NCI-H82 (cell line): ENCODE results near the gene HERC2.

Source experiments
- DNase-seq: peaks from one replicate; lab custom pipeline; 2025; lab: John Stamatoyannopoulos, UW

HERC2 gene

DNA sequence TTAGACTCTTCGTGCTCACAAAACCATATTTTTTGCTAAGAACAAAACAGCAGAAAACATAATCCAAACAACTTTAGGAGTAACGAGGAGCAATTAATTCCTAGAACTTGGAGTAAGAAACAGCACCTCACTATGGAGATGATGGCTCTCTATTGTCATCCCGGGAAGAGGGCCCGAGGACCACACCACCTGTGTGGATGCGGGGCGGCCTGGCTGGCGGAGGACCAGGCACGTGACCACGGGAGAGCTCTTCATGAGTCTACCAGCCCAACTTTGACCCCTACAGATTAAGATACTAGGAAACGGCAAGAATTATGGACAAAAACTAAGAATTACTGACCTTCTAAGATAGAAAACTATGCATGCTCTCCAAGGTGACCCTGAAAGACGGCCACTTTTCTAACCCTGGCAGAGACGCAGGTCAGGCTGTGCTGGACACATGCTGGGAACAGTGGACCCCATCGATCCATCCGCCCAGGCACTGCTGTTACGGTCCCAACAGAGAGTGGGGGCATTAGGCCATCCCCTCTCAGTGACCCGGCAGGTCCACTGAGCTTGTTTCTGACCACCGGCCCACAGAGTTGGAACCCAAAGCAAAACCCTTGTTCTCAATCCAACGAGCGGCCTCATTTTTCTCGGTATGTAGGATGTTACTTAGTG, 209.7 kb downstream of the HERC2 start:
- no peak for DNase-seq

DNA sequence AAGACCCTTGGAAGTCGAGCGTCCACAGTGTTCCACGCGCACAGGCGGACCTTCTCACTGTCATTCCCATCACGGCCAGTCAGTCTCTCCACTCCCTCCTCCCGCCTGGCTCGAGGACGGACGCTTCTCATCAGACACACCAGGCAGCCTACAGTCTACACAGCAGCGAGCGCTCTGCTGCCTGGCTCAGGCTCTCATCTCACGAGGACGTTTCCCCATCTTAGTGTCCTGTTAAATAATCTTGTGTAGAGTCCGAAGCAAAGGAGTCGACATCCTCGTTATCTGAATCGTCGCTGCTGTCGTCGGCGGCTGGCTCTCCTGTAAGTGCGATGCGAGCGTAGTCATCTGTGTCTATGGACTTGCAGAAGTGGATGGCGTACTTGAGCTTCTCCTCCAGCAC, 210.4 kb downstream of the HERC2 start:
- no peak for DNase-seq

DNA sequence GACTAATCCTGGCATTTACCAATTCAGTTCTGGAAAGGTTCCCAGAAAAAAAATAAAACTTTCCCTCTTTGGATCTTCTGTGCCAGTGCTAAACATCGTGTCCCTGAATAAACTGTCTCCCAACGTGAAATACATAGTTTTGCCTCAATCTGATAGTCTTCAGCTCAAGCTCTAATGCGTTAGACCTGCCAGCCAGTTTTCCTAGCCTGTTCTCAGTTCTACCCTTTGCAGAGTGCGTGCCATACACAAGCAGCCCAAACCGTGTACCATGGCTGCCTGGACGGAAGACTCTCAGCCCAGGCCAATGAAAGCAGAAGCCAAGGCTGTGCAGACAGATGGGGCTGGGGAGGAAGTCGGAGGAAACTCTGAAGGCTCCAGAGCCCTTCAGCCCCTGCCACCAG, 211.5 kb downstream of the HERC2 start:
- peak; percentile 44 for DNase-seq

DNA sequence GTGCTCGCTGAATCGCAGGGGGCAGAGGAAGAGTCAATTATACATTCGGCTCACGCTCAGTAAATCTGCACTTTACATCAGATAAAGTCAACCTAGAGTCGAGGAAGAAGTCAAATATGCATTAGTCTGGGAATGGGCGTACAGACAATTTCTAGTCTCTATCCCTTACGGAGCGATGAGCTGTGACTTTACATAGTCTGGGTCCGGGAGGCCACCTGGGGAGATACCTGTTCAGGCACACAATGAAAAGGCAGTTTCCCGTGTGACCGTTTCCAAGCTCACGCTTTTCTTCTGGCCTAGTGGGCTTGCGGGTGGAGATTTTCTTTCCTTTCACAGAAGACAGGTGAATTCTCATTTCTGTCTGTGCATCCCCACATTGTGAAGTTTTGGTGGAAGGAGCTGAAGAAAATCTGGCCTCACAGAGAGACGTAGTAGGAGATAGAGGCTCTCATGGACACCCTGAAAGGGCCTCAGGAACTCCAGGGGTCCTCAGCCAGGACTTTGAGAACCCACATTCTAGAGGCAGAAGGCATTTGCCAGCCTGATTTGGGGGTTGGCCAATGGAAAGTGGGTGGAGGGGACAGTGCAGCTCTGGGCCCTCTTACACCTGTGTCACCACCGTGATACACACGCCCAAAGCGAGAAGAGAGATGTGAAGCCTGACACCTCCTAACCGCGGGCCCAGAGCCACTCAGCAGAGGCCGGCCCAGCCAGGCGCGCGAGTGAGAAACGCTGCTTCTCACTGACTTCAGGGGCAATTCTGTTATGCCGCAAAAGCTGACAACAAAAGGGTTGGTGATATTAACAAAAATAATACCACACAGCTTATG, 212.1 kb downstream of the HERC2 start:
- DNase-seq: no peak

DNA sequence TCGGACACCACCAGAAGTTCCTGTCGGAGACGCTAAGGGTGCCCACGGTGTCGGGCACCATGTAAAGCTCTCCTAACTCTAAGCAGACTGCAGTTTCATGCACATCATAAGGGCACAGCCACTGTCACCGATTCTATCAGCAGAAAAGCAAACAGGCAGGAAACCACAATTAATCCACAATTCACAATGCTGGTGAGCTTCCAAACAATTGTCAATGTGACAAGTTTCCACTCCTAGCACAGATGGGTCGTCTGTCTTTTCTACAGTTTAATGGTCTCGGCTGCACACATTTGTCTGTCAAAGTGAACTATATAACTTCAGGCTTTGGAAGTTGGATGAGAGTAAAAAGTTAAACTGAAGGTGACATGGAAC, 214.1 kb downstream of the HERC2 start:
- no peak for DNase-seq

DNA sequence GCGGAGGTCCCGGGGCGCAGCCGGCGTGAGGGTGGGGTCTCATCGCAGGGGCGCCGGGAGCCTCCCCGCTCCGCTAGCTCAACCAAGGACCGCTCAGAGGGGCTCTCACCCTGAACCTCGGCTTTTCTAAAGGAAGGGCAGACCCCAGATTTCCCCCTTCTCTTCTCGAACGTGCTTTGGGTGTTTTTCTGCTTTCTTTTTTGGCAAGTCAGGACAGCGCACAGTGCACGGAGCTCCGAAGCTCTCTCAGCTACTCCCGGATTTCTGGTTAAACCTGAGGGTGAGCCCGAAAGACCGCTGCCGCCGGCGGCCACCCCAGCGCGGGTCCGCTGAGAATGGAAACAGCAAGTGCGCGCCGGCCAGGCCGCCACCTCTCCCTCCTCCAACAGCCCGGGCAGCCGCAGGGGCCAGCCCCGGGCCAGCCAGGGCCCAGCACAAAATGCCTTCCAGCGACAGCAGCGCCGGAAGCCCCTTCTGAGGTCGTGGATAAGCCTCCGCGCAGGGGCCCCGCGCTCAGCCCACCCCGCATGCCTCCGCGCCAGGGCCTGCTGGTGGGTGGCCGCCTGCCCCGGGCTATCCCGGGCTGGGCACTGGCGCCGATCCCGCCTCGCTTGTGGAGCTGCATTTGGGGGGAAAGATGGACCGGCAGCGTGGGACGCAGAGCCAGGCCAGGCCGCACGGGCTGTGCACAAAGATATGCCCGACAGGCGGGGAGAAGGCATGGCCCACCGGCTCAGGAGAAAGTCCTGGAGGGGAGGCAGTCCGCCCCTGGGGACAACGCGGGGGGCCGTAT, 214.7 kb downstream of the HERC2 start:
- no peak for DNase-seq

DNA sequence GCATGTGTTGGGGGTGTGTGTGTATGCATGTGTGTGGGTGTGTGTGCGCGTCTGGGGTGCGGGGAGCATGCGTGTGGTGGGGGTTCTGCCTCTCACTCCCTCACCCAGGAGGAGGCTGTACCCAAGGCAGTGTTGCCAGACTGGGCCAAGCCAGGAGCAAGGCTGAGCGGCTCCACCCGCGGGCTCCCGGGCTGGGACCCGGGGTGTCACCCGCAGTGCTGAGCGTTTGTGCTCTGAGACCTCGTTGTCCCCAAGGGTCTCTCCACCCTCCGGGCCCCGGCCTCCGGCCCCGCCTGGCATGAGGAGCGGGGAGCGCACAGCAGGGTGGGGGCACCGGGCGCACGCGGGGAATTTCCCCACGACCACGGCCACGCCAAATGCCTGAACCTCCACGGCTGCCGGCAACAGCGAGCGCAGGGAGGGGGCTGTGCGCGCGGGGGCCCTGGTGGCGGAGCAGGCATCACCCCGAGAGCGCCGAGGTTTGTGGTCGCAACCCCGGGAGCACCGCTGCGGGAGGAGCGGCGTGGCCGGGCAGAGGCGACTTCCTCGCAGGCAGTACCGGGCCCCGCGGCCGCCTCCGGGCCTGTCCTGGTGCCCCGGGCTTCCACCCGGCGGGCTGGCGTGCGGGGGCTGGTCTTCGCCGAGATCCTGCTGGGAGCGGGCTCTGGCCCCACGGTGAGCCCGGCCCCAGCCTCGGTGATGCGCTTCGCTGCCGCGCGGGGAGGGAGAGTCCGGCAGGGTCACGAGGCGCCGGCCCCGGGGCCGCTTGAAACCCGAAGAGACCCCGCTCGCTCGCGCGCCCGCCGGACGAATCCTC, 215.5 kb downstream of the HERC2 start:
- peak; percentile 9 for DNase-seq

DNA sequence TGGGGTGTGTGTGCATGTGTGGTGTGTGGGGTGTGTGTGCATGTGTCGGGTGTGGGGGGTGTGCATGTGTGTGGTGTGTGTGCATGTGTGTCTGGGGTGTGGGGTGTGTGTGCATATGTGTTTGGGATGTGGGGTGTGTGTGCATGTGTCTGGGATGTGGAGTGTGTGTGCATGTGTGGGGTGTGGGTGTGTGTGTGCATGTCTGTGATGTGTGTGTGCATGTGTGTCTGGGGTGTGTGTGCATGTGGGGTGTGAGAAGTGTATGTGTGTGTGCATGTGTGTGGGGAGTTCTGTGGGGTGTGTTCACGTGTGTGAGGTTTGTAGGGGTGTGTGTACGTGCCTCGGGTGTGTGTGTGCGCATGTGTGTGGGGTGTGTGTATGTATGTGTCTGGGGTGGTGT, 216.2 kb downstream of the HERC2 start:
- no peak for DNase-seq

DNA sequence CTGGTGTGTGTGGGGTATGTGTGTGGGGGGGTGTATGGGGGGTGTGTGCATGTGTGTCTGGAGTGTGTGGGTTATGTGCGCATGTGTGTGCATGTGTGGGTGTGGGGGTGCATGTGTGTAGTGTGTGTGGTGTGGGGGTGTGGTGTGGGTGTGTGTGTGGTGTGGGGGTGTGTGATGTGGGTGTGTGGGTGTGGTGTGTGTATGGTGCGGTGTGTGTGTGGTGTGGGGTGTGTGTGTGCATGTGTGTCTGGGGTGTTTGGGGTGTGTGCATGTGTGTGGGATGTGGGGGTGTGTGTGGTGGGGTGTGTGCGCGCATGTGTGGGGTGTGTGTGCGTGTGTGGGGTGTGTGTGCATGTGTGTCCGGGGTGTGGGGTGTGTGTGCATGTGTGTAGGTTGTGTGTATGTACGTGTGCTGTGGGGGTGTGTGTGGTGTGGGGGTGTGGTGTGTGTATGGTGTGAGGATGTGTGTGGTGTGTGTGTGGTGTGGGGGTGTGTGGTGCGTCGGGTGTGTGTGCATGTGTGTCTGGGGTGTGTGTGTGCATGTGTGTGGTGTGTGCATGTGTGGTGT, 216.7 kb downstream of the HERC2 start:
- DNase-seq: no peak

DNA sequence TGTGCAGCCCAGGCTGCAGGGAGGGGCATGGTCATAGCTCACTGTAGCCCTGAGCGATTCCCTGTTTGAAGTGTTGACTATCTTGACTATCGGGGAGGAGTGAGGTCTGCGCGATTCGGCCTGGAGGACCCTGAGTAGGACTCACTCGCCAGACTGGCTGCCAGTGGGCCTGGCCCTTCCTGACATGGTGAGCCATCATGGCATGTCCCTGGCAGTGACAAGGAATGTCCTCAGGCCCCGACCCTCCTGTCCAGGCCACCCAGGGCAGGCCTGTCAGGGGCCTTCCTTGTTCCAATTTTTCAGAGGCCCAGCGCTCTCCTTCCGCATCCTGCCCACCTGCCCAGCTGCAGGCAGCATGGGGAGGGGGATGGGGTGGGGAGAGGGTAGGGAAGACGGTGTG, 217.7 kb downstream of the HERC2 start:
- DNase-seq: no peak

DNA sequence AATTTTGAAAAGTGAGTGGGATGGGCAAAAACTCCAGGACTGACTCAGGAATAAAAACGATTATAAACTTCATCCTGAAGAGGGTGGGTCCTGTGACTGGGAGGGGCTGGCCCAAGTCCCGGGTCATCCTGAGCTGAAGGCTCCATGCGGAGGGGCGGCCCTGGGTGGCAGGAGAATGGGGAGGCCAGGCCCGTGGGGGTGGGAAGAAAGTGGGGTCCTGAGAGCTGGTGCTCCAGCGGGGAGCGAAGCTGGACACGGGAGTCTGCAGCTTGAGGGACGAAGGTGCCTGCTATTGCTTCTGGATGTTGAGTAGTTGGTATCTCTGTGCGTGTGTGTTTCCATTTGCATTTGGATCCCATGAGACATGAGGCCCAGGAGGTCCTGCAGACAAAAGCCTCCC, 218.1 kb downstream of the HERC2 start:
- no peak for DNase-seq

DNA sequence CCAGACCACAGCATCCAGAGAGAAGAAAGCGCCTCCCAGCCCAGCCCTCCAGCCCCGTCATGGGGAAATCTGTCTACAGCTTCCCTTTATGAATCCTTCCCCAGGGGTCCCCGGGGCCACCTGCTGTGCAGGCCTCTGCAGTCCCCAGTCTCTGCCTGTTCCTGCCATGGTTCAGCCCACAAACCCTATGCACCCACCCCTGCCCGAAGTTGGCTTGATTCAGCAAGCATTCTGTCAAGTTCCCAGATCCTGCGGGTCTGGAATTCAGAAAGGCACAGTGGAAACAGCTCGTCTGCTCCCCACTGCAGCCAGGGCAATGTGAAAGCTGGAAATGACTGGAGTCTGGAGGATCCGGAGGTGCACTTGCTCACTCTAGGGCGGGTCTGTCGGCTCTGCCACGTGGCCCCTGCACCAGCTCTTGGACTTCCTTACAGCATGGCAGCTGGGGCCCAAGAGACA, 220.0 kb downstream of the HERC2 start:
- DNase-seq: no peak

DNA sequence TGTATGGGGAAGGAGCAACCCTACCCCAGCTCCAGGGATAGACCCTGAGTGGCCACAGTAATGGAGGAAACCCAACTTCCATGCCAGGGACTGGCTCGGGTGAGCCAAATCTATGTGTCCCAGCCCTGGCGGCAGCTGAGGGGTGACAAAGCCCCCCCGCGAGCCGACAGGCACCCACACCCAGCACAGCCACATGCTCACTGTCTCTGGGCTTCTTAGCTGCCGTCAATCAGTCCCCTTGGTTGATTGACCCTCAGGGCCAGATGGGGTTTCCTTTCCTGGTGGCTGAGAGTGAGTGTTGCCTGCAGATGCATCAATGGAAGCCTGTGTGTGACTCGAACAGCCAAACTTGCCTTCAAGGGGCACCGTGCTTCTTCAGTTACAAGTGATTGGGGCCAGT, 220.8 kb downstream of the HERC2 start:
- DNase-seq: peak; percentile 13

DNA sequence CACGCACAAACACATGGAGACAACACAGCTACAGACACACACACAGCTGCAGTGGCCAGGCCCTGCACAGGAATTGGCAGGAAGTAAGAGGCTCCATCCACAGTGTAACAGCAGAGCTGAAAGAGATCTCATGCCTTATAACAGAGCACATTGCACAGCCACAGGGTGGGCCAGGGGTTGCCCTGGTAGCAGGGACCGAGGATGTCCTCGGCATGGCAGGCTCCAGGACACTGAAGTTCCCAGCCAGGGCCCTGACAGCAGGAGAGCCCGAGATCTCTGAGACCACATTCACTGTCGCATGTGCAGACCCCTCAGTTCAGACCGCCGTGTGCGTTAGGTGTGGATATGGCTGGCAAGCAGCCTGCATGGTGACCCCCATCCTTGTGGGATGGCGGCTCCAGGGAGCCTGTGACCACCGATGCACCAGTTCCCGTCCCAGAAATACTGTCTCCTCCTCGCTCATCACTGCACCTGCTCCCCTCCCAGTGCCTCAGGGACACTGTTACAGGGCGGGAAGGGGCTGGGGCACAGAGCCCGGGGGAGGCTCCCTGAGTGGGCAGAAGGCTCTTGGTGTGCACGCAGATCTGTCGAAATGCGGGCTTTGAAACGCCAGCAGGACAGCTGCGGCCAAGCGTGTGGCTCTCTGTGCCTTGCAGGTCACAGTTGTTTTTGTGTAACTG, 221.3 kb downstream of the HERC2 start:
- no peak for DNase-seq

DNA sequence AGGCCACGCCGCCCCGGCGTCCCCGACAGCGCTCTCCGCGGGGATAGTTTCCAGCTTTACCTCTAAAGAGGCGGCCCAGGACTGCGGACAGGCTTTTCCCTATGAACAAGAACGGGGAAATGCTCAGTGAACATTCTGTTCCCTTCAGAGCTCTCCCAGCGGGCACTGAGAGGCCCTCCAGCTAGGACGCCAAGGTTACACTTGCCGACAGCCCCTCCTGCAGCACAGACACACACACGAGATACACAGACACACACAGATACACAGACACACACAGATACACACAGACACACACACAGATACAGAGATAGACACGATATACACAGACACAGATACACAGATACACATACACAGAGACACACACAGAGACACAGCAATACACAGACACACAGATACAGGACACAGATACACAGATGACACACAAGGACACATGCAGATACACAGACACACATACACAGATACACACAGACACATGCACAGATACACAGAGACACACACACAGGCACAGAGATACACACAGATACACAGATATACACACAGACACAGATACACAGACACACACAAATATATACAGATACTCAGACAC, 222.3 kb downstream of the HERC2 start:
- no peak for DNase-seq

DNA sequence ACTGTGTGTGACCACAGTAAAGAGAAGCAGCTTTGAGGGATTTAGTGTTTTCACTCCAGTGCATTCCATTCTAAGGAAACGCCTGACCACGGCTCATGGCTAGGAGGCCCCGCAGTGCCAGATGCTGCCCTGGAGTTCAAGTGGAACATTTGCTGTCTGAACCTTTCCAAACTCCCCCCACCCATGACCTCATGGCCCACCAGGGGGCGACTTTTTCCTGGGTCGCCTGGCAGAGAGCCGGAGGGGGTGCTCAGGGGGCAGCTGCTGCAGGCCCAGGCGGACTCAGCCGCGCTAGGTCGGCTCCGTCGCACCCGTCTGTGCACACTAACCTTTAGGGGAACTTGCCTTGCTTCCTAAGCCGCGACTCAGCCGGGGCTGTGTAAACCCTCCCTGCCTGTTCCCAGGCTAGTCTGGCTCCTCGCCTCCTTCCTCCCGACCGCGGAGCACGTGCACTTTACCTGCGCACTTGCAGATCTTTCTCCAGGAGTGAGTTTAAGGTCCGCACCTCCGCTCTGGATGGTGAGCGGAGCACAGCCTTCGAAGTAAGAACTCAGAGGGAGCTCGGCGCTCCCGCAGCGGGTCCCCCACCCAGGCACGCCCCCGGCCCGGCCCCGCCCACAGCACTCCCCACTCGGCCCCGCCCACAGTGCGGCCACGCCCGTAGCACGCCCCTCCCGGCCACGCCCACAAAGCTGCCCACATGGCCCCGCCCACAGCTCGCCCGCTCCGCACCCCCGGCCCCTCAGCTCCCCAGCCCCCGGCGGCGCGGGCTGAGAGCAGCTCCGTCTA, 223.0 kb downstream of the HERC2 start, which contains the start of gene OCA2:
Gene OCA2, minus strand, starts transcription at position 550 of the 789 bp plus-strand sequence. CDS start 17,441 bp downstream, outside the sequence.
- peak; percentile 89 for DNase-seq

DNA sequence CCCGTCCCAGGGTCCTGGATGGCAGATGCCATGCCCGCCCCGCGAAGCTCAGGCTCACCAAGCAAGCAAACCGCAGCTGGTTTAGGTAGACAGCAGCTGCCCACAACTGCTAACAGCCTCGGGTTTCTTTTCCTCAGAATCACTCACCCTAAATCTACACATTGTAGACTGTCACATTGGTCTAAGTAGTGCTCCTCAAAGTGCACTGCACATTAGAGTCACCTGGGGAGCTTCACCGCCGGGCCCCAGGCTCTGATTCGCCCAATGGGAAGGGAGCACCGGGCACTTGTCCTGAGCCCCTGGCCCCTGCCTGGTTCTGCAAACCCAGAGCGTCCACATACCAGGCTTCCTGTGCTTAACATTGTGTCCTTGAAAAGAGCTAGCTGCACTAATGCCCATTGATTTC, 223.6 kb downstream of the HERC2 start:
- DNase-seq: no peak

DNA sequence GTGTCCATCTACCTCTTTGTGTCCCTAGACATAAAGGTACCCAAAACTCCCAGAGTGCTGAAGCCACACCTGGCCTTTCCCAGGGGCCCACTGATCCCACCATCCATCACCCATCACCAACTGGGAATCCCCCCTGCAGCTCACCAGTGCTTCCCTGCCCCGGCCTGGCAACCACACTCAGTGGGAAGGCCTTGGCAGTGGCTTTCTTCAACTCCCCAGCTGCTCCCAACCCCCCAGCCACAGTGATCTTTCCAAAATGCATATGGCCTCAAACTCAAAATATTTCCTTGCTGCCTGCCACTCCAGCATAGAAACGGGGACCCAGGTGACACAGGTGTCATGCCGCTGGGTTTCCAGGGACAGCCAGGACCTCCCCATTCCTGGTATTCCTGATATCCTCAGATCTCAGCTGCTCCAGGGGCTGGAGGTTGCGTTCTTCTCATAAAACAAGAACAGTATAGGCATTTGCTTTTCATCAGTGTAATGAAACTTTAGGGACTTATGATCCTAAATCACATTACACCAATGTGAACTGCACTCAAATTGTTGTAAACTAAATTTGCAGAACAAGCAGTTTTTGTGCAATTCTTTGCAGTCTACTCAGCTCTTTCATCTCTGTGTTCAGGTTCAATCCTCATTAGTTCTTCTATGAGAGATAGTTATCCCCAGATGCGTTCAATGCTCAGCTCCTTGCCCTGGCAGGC, 224.2 kb downstream of the HERC2 start:
- no peak for DNase-seq
